Activated T-helper 1 cell treated with anti-CD3 and anti-CD28 coated beads, Interleukin-2, amount 50 U/mL, for 16 hours (primary cell): ENCODE data around the gene CPSF3.

Experiments used
- DNase-seq, 2 donors: peaks; one replicate each; pipeline ENCODE4 v3.0.0-alpha.2; 2020; ENCODE audit warnings: low read depth in 1 of 2, low spot score in 1 of 2

Gene CPSF3

GRCh38 chr2:9462886-9463697 is 39.6 kb downstream of the CPSF3 start:
- no peak for DNase-seq

GRCh38 chr2:9463698-9464034 is 40.2 kb downstream of the CPSF3 start:
- no peak for DNase-seq

- no peak for DNase-seq
Measured at GRCh38 chr2:9465170-9465569, 41.7 kb downstream of the CPSF3 start.

GRCh38 chr2:9466147-9466683 is 42.8 kb downstream of the CPSF3 start:
- DNase-seq = no peak

- DNase-seq = no peak
Measured at GRCh38 chr2:9467687-9468086, 44.2 kb downstream of the CPSF3 start.

- no peak for DNase-seq
Measured at GRCh38 chr2:9471206-9471605, 47.8 kb downstream of the CPSF3 start.

GRCh38 chr2:9472511-9472910 is 49.1 kb downstream of the CPSF3 start:
- DNase-seq = no peak

- peak in 1 of 2 donors; percentile 14 for DNase-seq
Measured at GRCh38 chr2:9473308-9473984, 50.0 kb downstream of the CPSF3 start.

GRCh38 chr2:9473985-9474360 is 50.5 kb downstream of the CPSF3 start:
- peak; percentile 44 to 53 for DNase-seq

GRCh38 chr2:9474361-9475057 is 51.1 kb downstream of the CPSF3 start, which contains the start of gene IAH1:
IAH1 (plus strand) TSS chr2:9474551; CDS start chr2:9474567, 16 bp downstream.
- DNase-seq = peak; percentile 51 to 68

GRCh38 chr2:9477914-9478313 is 54.5 kb downstream of the CPSF3 start:
- no peak for DNase-seq

GRCh38 chr2:9478526-9478925 is 55.1 kb downstream of the CPSF3 start:
- no peak for DNase-seq

GRCh38 chr2:9480157-9480556 is 56.7 kb downstream of the CPSF3 start:
- DNase-seq = no peak

GRCh38 chr2:9483107-9483506 is 59.7 kb downstream of the CPSF3 start:
- DNase-seq = no peak

- no peak for DNase-seq
Measured at GRCh38 chr2:9484533-9484932, 61.1 kb downstream of the CPSF3 start.

- DNase-seq = no peak
Measured at GRCh38 chr2:9488583-9489547, 65.4 kb downstream of the CPSF3 start.

GRCh38 chr2:9490789-9491188 is 67.3 kb downstream of the CPSF3 start:
- no peak for DNase-seq

GRCh38 chr2:9492927-9493326 is 69.5 kb downstream of the CPSF3 start:
- DNase-seq = no peak

GRCh38 chr2:9493478-9493877 is 70.0 kb downstream of the CPSF3 start:
- DNase-seq = no peak

- DNase-seq = no peak
Measured at GRCh38 chr2:9494081-9494480, 70.6 kb downstream of the CPSF3 start.

GRCh38 chr2:9497017-9497416 is 73.6 kb downstream of the CPSF3 start:
- DNase-seq = no peak
